HG02852 (cell line): ENCODE results near the gene RGPD4.
"Not testable (repeated sequence)": the region's sequence is repeated elsewhere in the genome, so short reads cannot be mapped to it uniquely, and the experiment has no call there.

ENCODE experiments used
- ATAC-seq: cut with Tn5 transposase; IDR thresholded peaks from one replicate; pipeline ENCODE4 v1.9.1; 2021; ENCODE audit warnings: mild to moderate bottlenecking, moderate library complexity; ENCODE audit not compliant: unreplicated experiment

Gene RGPD4

GRCh38 chr2:107916696-107917370, 90.1 kb downstream of the RGPD4 start:
- ATAC-seq = not testable (repeated sequence)

- ATAC-seq = no peak
Observed at GRCh38 chr2:107927034-107927534, 100.4 kb downstream of the RGPD4 start.

DNA sequence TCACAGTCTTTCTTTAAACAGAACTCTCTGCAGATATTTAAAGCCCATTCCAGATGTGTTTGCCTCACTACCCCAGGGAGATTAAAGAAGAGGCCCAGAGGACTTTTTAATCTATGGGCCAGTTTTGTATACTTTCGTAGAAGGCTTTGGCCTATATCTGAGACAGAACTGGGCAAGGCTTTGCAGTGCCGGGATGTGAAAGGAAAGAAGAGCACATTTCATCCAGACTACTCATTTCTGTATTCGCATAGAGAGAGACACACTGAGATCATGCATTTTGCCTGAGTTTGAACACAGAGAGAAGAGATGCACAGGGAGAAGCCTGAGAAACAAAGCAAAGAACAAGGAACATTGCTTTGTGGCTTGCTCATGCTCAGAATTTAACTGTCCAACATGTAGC, 104.7 kb downstream of the RGPD4 start:
- no peak for ATAC-seq

GRCh38 chr2:107932488-107932887, 105.8 kb downstream of the RGPD4 start:
- ATAC-seq = no peak

DNA sequence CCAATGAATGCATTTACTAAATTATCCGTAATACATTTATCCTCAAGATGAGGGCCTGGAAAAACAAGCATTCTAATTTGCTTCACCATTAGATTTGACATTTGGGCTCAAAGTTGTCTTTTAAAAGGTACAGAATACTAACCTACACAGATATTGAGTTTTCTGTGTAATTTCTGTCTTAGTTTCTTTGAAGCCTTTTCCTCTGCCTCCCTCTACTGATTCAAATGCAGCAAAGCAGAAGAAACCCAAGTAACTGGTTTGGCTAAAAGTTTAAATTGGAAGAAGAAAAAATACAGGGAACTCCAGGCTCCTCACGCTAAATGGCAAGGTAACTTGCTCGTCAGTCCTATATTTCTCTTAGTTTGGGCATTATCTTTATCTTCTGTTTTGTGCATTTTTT, 106.3 kb downstream of the RGPD4 start:
- no peak for ATAC-seq

DNA sequence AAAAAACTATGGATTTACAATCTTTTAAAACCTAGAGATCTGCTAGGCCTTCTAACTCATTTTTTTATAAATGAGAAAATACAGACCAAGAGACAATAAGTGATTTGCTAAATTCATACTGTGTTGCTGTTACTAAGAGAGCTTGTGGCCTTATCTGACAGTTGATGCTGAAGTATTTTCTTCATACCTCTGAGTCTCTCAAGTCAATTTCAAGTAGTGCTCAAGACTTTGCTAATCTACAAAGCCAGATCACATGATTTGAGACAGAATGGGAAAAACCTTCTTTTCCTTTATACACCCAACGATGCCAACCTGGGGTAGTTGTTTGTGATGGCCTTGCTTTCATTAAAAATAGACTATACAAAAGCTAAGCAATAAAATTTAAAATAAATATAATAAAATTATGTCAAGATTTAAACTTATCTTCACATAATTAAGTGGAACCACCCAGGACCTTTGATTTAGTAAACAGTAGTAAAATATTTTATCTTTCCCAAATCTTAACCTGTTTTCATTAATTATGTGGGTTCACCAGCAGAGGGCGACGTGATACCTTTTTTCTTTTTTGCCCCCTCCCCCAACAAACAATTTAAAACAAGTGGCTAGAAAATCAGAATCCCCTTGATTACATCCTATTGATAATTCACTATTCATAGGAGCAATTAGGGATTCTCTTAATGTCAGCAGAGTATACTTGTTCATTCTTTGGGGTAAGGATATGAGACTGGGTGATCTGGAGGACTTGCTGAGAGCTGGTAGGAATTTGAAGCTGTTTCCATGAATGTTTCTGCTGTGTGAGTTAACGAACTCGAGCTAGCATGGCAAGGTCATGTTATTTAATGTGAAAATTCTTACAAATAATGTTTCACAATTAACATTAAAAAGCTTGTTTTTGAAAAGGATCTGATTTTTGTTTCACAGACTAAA, 110.0 kb downstream of the RGPD4 start:
- no peak for ATAC-seq
